Adrenal gland (tissue), 12 donors: ENCODE results near the gene ZNF138. TPM values are rescaled to one million over a fixed set of nuclear protein-coding genes. Genes with fewer than 3 reads are reported as not detected.
A peak's percentile ranks its signal among the peaks of the same experiment; 100 is the strongest.

Source experiments
- DNase-seq, 7 donors: peaks; one replicate each; pipeline ENCODE4 v3.0.0-alpha.2; 2019 to 2020
- H3K27ac ChIP-seq, 5 donors: fragments of 200-600 bp; sonication (generic) in 4 of 5; 1 replicate in 3 of 5; 2 replicates in 2 of 5; pipeline versions ENCODE4 v1.5.1 to v1.8.0; 2016 to 2020; ENCODE audit warnings: mild to moderate bottlenecking in 1 of 5
- H3K27me3 ChIP-seq: fragments of 200-600 bp; 2 replicates; pipeline ENCODE4 v1.8.0; 2021
- H3K36me3 ChIP-seq, 2 donors: fragments of 200-600 bp; replicated peaks in 1 of 2; 1 replicate in 1 of 2; 2 replicates in 1 of 2; pipeline versions ENCODE4 v1.5.1 to v1.8.0; 2018 to 2022
- H3K4me1 ChIP-seq, 2 donors: fragments of 200-600 bp; replicated peaks in 1 of 2; 1 replicate in 1 of 2; 2 replicates in 1 of 2; pipeline versions ENCODE4 v1.5.1 to v1.8.0; 2018 to 2021
- H3K4me3 ChIP-seq, 4 donors: fragments of 200-600 bp; sonication (generic) in 3 of 4; one replicate each; pipeline ENCODE4 v1.5.1; 2016 to 2018
- H3K9me3 ChIP-seq, 3 donors: fragments of 200-600 bp; sonication (generic) in 1 of 3; replicated peaks in 1 of 3; 1 replicate in 2 of 3; 2 replicates in 1 of 3; pipeline versions ENCODE4 v1.5.1 to v1.8.0; 2016 to 2021
- CTCF ChIP-seq, 6 experiments: fragments of 450-650 bp in 4 of 6; fragments of 200-600 bp in 2 of 6; sonication (generic) in 1 of 6; IDR thresholded peaks; 1 replicate in 5 of 6; 2 replicates in 1 of 6; pipeline versions ENCODE4 v1.5.1 to v1.8.0; 2016 to 2021; ENCODE audit warnings: antibody characterized with exemption in 6 of 6, mild to moderate bottlenecking in 2 of 6, moderate library complexity in 1 of 6
- POLR2A ChIP-seq, 2 donors: fragments of 450-650 bp; IDR thresholded peaks; one replicate each; pipeline ENCODE4 v1.6.1; 2017; ENCODE audit warnings: antibody characterized with exemption in 2 of 2, mild to moderate bottlenecking in 2 of 2, moderate library complexity in 1 of 2
- WGBS, 4 donors: extraction: QIAGEN DNeasy Blood & Tissue Kit in 2 of 4; methylation state at CpG; one replicate each; pipeline versions ENCODE4 v1.1.5 to v1.1.7; 2013 to 2017; 5-methylcytosine and 5-hydroxymethylcytosine counted together
- intact Hi-C, 2 donors: fragments of 100-400 bp; cut with DNase I; formaldehyde crosslinking; loops; one replicate each; pipeline versions ENCODE4 v1.14.1 to v1.15.0; 2022 to 2023
- polyA plus RNA-seq, 3 donors: library from polyadenylated mRNA; stranded (reverse); fragments of 200-250 nt in 2 of 3; fragments of 350-450 nt in 1 of 3; fragmentation: Illumina TruSeq in 1 of 3; extraction: RNeasy Lipid Tissue Mini Kit (QIAGEN cat#74804) in 1 of 3; gene quantifications; one replicate each; pipeline ENCODE4 v1.2.3, GENCODE V29; 2013 to 2014
- total RNA-seq, 9 donors: library from RNA; depleted of rRNA in 4 of 9; stranded (reverse); fragments of >200 nt in 4 of 9; fragments of 120-200 nt in 1 of 9; fragmentation: NEBNext Ultra II Directional in 1 of 9; extraction: Animal tissue kit (Norgen Biotek cat#: 25700) in 1 of 9; gene quantifications; one replicate each; pipeline versions ENCODE4 v1.1.0 to v1.2.4, GENCODE V29; 2013 to 2023
- donor health status: healthy with polysubstance abuse.
- donor health status: Bipolar disorder and iron deficiency.
- donor health status: DM: yes; HTN: yes; CAD: no.
- donor health status: DM: no; HTN: no; CAD: no.
- donor health status: DM: no; HTN: no; CAD: no.
- donor health status: DM: yes; HTN: yes; CAD: no.

The ZNF138 gene
- total and polyA plus RNA-seq, 12 donors = 6.1 to 29.3 (median 14.7) TPM

GRCh38 chr7:64879086-64879730, 85.0 kb downstream of the ZNF138 start:
- TF ChIP-seq CTCF (IDR thresholded peaks at IDR 0.05) (no peak), POLR2A (IDR thresholded peaks at IDR 0.05) (no peak)
- 79 to 85% (median 82%) methylated on average over 9 of the region's 9 CpGs for WGBS, 4 donors
- DNase-seq = peak in 2 of 7 donors; percentile 21 to 45

GRCh38 chr7:64879800-64880199, 85.6 kb downstream of the ZNF138 start:
- no peak overlapping the region for H3K27ac ChIP-seq
- intact Hi-C loops = no loop called here
- H3K4me1 ChIP-seq = peaks cover 0 to 5% of the 10 kb centered on the region in 2 donors
- TF ChIP-seq POLR2A (IDR thresholded peaks at IDR 0.05) = no peak
- TF ChIP-seq CTCF (IDR thresholded peaks at IDR 0.05) = no peak
- no peaks in the 10 kb centered on the region for H3K27me3 ChIP-seq
- H3K9me3 ChIP-seq = no peaks in the 10 kb centered on the region
- H3K36me3 ChIP-seq = no peaks in the 10 kb centered on the region
- peak in 2 of 7 donors; percentile 9 to 49 for DNase-seq
- H3K4me3 ChIP-seq = no peak overlapping the region
- 88 to 95% (median 93%) methylated on average over 12 to 17 of the region's 17 CpGs for WGBS, 4 donors

More at GRCh38 chr7:64879086-64879730, 85.0 kb downstream of the ZNF138 start:
- H3K4me3 ChIP-seq = no peak overlapping the region
- H3K27ac ChIP-seq = no peak overlapping the region
- no peaks in the 10 kb centered on the region for H3K36me3 ChIP-seq
- no peaks in the 10 kb centered on the region for H3K9me3 ChIP-seq
- H3K27me3 ChIP-seq = no peaks in the 10 kb centered on the region
- intact Hi-C loops = no loop called here
- peaks cover 0 to 5% of the 10 kb centered on the region in 2 donors for H3K4me1 ChIP-seq

- Histone ChIP-seq H3K9me3 (no peaks in the 10 kb centered on the region), H3K36me3 (no peaks in the 10 kb centered on the region), H3K4me1 (peaks cover 0 to 5% of the 10 kb centered on the region in 2 donors), H3K4me3 (no peak overlapping the region), H3K27me3 (no peaks in the 10 kb centered on the region), H3K27ac (no peak overlapping the region)
- intact Hi-C loops = no loop called here
- TF ChIP-seq CTCF (IDR thresholded peaks at IDR 0.05) (no peak), POLR2A (IDR thresholded peaks at IDR 0.05) (no peak)
- peak in 2 of 7 donors; percentile 13 to 45 for DNase-seq
- 96 to 97% (median 96%) methylated on average over 37 to 38 of the region's 38 CpGs for WGBS, 4 donors
Measured at GRCh38 chr7:64880322-64881297, 86.4 kb downstream of the ZNF138 start.
